Neuronal stem cell (in vitro differentiated cells): ENCODE results near the gene CLCN2.

Experiments used
- DNase-seq: peaks from one replicate; pipeline ENCODE4 v3.0.0-alpha.2; 2013; ENCODE audit warnings: low spot score
- H2AFZ ChIP-seq: one replicate; pipeline ENCODE4 v1.6.1; 2013; ENCODE audit warnings: mild to moderate bottlenecking, low read length, inconsistent platforms
- H2AK5ac ChIP-seq: 2 replicates; pipeline ENCODE4 v1.6.1; 2013; ENCODE audit warnings: low read depth, mild to moderate bottlenecking, inconsistent platforms, low read length, moderate library complexity, mixed read lengths
- H2BK120ac ChIP-seq: 2 replicates; pipeline ENCODE4 v1.6.1; 2013; ENCODE audit warnings: low read depth, mild to moderate bottlenecking, inconsistent platforms, low read length, moderate library complexity, mixed read lengths
- H2BK12ac ChIP-seq: one replicate; pipeline ENCODE4 v1.6.1; 2013; ENCODE audit warnings: low read length, inconsistent platforms
- H2BK15ac ChIP-seq: 2 replicates; pipeline ENCODE4 v1.6.1; 2013; ENCODE audit warnings: mild to moderate bottlenecking, low read length, inconsistent platforms, mixed read lengths
- H2BK5ac ChIP-seq: one replicate; pipeline ENCODE4 v1.6.1; 2013; ENCODE audit warnings: inconsistent platforms, mild to moderate bottlenecking, low read length, moderate library complexity
- H3K14ac ChIP-seq: one replicate; pipeline ENCODE4 v1.6.1; 2013; ENCODE audit warnings: low read length, inconsistent platforms
- H3K18ac ChIP-seq: 2 replicates; pipeline ENCODE4 v1.6.1; 2013; ENCODE audit warnings: low read length, inconsistent platforms
- H3K23ac ChIP-seq: 2 replicates; pipeline ENCODE4 v1.6.1; 2013; ENCODE audit warnings: low read depth, mild to moderate bottlenecking, mixed read lengths, low read length, inconsistent platforms; ENCODE audit not compliant: poor library complexity
- H3K27ac ChIP-seq: replicated peaks from 3 replicates; pipeline ENCODE4 v1.5.1; 2013; ENCODE audit warnings: low read length, inconsistent platforms
- H3K27me3 ChIP-seq, 3 experiments: 2 replicates each; pipeline ENCODE4 v1.6.1; 2013; ENCODE audit warnings: low read length in 3 of 3, mild to moderate bottlenecking in 2 of 3, inconsistent platforms in 1 of 3, low read depth in 1 of 3, mixed read lengths in 1 of 3, moderate library complexity in 1 of 3; ENCODE audit not compliant: control insufficient read depth in 3 of 3, insufficient read depth in 3 of 3
- H3K36me3 ChIP-seq, 2 donors: replicated peaks in 1 of 2; 2 replicates each; pipeline ENCODE4 v1.6.1; 2013; ENCODE audit warnings: low read length in 2 of 2; ENCODE audit not compliant: control insufficient read depth in 2 of 2, insufficient read depth in 2 of 2
- H3K4ac ChIP-seq: 2 replicates; pipeline ENCODE4 v1.6.1; 2013; ENCODE audit warnings: inconsistent platforms, mild to moderate bottlenecking, low read length, moderate library complexity
- H3K4me1 ChIP-seq, 2 donors: 1 replicate in 1 of 2; 2 replicates in 1 of 2; pipeline ENCODE4 v1.6.1; 2013; ENCODE audit warnings: low read length in 2 of 2, low read depth in 1 of 2; ENCODE audit not compliant: control insufficient read depth in 2 of 2, insufficient read depth in 1 of 2
- H3K4me2 ChIP-seq: one replicate; pipeline ENCODE4 v1.6.1; 2013; ENCODE audit warnings: mild to moderate bottlenecking, low read length, inconsistent platforms; ENCODE audit not compliant: insufficient read depth, poor library complexity, severe bottlenecking
- H3K4me3 ChIP-seq, 2 donors: 2 replicates each; pipeline ENCODE4 v1.5.1; 2013; ENCODE audit warnings: low read length in 2 of 2, mild to moderate bottlenecking in 2 of 2, inconsistent platforms in 1 of 2, moderate library complexity in 1 of 2
- H3K79me1 ChIP-seq: one replicate; pipeline ENCODE4 v1.6.1; 2013; ENCODE audit warnings: low read depth, mild to moderate bottlenecking, inconsistent platforms, low read length, moderate library complexity
- H3K9ac ChIP-seq: one replicate; pipeline ENCODE4 v1.6.1; 2013; ENCODE audit warnings: mild to moderate bottlenecking, low read depth, low read length, inconsistent platforms; ENCODE audit not compliant: poor library complexity
- H3K9me3 ChIP-seq, 2 donors: replicated peaks in 1 of 2; 2 replicates each; pipeline versions ENCODE3 to v1.6.1; 2013; ENCODE audit warnings: low read length in 2 of 2, mild to moderate bottlenecking in 2 of 2, inconsistent platforms in 1 of 2, low read depth in 1 of 2, mixed read lengths in 1 of 2, moderate library complexity in 1 of 2; ENCODE audit not compliant: control insufficient read depth in 2 of 2, insufficient read depth in 1 of 2
- H4K8ac ChIP-seq: one replicate; pipeline ENCODE4 v1.6.1; 2013; ENCODE audit warnings: low read depth, mild to moderate bottlenecking, inconsistent platforms, low read length, moderate library complexity
- H4K91ac ChIP-seq: one replicate; pipeline ENCODE4 v1.6.1; 2013; ENCODE audit warnings: low read length, low read depth, mild to moderate bottlenecking, inconsistent platforms; ENCODE audit not compliant: poor library complexity
- WGBS, 2 donors: extraction: QIAGEN DNeasy Blood & Tissue Kit; methylation state at CpG; one replicate each; pipeline ENCODE4 v1.1.7; 2013; ENCODE audit warnings: missing lambda C conversion rate in 2 of 2, mixed read lengths in 1 of 2; ENCODE audit not compliant: insufficient read length in 2 of 2, insufficient replicate concordance in 1 of 2; ENCODE audit errors: extremely low coverage in 2 of 2; 5-methylcytosine and 5-hydroxymethylcytosine counted together

CLCN2 gene

GRCh38 chr3:184360070-184360928, 1.1 kb downstream of the CLCN2 start:
- Histone ChIP-seq H2BK5ac (peak overlapping the region; percentile 97), H3K9me3 (no peaks in the 10 kb centered on the region), H2AFZ (no peak overlapping the region), H3K4me3 (peak overlapping the region; percentile 82 to 96), H3K27me3 (no peaks in the 10 kb centered on the region), H3K4me2 (peak overlapping the region; percentile 97), H3K27ac (peak overlapping the region; percentile 99), H3K4ac (no peak overlapping the region), H3K14ac (peak overlapping the region; percentile 77), H3K4me1 (peaks cover 21 to 24% of the 10 kb centered on the region in 2 donors), H3K9ac (peak overlapping the region; percentile 99), H4K91ac (peak overlapping the region; percentile 46), H2BK15ac (peak overlapping the region; percentile 97), H4K8ac (no peak overlapping the region), H3K18ac (peak overlapping the region; percentile 99), H2BK120ac (peak overlapping the region; percentile 92), H2AK5ac (peak overlapping the region; percentile 90), H3K36me3 (peaks cover 40 to 55% of the 10 kb centered on the region in 2 donors), H3K79me1 (peaks cover 21% of the 10 kb centered on the region), H2BK12ac (no peak overlapping the region), H3K23ac (no peak overlapping the region)
- DNase-seq = no peak
- 100% methylated on average over 2 of the region's 12 CpGs; no CpG with 5 or more reads in 1 of the 2 donors for WGBS, 2 donors

DNA sequence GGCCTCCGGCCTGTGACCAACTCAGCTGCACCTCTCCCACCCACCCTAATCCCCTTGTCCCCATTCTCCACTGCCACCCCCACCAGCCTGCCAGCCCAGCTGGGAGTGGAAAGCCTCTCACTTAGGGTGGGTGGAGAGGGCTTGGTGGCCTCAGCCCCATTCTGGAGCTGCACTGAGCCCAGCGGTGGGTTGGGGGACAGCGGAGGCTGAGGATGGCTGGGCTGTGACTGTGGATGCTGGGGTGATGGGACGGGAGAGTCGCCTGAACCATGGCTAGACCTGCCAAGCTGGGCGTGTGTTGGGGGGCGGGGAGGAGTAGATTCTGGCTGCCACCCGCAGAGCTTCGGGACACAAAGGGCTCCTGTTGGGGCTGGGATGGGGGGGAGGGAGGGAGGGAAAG, 1.8 kb downstream of the CLCN2 start:
- no peak overlapping the region for H3K23ac ChIP-seq
- peak overlapping the region; percentile 94 for H2BK15ac ChIP-seq
- peaks cover 22 to 23% of the 10 kb centered on the region in 2 donors for H3K4me1 ChIP-seq
- peak overlapping the region; percentile 88 for H3K9ac ChIP-seq
- peak overlapping the region; percentile 100 for H2BK12ac ChIP-seq
- H3K9me3 ChIP-seq = no peaks in the 10 kb centered on the region
- peak overlapping the region; percentile 72 for H2BK120ac ChIP-seq
- H3K18ac ChIP-seq = peak overlapping the region; percentile 98
- H3K27ac ChIP-seq = peak overlapping the region; percentile 70
- H3K36me3 ChIP-seq = peaks cover 42 to 55% of the 10 kb centered on the region in 2 donors
- H2AFZ ChIP-seq = no peak overlapping the region
- peak overlapping the region; percentile 56 for H3K14ac ChIP-seq
- H4K91ac ChIP-seq = peak overlapping the region; percentile 99
- H2BK5ac ChIP-seq = peak overlapping the region; percentile 93
- peak overlapping the region; percentile 97 for H3K4me2 ChIP-seq
- H3K79me1 ChIP-seq = peaks cover 24% of the 10 kb centered on the region
- peak overlapping the region; percentile 72 to 82 for H3K4me3 ChIP-seq
- DNase-seq = no peak
- H4K8ac ChIP-seq = peak overlapping the region; percentile 43
- peak overlapping the region; percentile 99 for H2AK5ac ChIP-seq
- H3K4ac ChIP-seq = peak overlapping the region; percentile 76
- H3K27me3 ChIP-seq = no peaks in the 10 kb centered on the region
- no CpG with 5 or more reads among the region's 9 CpGs for WGBS, 2 donors

DNA sequence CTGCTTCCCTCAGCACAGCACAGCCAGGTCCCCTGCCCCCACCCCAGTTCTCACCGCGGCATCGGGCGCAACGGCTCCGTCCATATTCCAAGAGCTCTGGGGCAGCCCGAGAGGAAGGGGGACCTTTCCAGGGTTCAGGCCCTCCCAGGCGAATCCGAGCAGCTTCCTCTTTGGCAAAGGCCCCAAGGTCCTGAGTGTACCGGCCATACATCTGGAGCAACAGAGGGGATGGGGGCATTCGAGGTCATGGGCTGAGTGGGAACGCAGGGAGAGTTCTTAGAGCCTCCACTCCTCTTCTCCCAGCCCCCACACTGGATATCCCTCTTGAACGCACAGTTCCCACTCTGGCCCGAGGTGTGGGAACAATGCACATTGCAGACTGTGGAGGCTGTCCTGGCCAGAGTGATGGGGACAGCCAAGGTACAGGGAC, 2.5 kb downstream of the CLCN2 start:
- Histone ChIP-seq H3K18ac (peak overlapping the region; percentile 9), H4K91ac (no peak overlapping the region), H2BK5ac (peak overlapping the region; percentile 93), H2BK15ac (peak overlapping the region; percentile 20), H3K27ac (no peak overlapping the region), H2AK5ac (peak overlapping the region; percentile 99), H4K8ac (no peak overlapping the region), H3K79me1 (peaks cover 25% of the 10 kb centered on the region), H3K4me3 (peak overlapping the region in 1 of 2 donors; percentile 29), H2BK12ac (peak overlapping the region; percentile 81), H3K27me3 (no peaks in the 10 kb centered on the region), H3K14ac (no peak overlapping the region), H3K4me1 (peaks cover 16 to 23% of the 10 kb centered on the region in 2 donors), H2AFZ (no peak overlapping the region), H3K9ac (peak overlapping the region; percentile 79), H3K36me3 (peaks cover 44 to 54% of the 10 kb centered on the region in 2 donors), H3K23ac (no peak overlapping the region), H3K4me2 (peak overlapping the region; percentile 97), H3K4ac (peak overlapping the region; percentile 68), H2BK120ac (no peak overlapping the region), H3K9me3 (no peaks in the 10 kb centered on the region)
- WGBS, 2 donors = no CpG with 5 or more reads among the region's 14 CpGs
- no peak for DNase-seq

DNA sequence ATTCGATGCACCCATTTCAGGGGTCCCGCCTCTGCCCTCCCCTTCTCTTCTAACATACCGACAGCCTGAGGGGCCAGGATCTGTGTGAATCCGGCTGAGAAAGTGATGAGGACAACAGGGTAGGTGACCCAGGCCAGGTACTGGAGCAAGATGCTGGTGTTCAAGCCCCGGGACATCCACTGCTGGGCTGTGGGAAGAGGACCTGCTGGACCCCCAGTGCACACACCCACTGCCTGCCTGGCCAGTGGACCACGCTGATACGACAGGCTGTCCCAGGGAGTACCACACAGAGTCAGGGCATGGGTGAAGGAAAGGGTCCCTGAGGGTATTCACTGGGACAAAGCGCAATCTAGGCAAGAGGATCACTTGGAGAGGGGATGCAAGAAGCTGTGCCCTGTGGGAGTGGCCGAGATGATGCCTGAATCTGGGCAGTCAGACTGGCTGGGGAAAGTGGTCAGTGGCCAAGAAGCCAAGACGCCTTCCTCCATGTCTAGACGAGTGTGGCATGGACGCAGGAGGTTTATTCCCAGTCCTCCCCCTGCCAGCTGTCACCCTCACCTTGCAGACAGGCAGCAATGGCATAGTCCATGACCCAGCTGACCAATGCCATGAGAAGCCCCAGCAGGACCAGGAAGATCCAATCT, 3.2 kb downstream of the CLCN2 start:
- Histone ChIP-seq H2BK5ac (no peak overlapping the region), H3K27me3 (no peaks in the 10 kb centered on the region), H2BK12ac (peak overlapping the region; percentile 4), H2AFZ (no peak overlapping the region), H4K91ac (no peak overlapping the region), H3K4ac (no peak overlapping the region), H3K79me1 (peaks cover 23% of the 10 kb centered on the region), H3K27ac (no peak overlapping the region), H3K23ac (peak overlapping the region; percentile 21), H2AK5ac (peak overlapping the region; percentile 99), H3K9me3 (no peaks in the 10 kb centered on the region), H3K9ac (no peak overlapping the region), H3K4me2 (no peak overlapping the region), H4K8ac (no peak overlapping the region), H3K4me1 (peaks cover 13 to 23% of the 10 kb centered on the region in 2 donors), H3K14ac (no peak overlapping the region), H3K36me3 (peaks cover 51 to 54% of the 10 kb centered on the region in 2 donors), H3K18ac (peak overlapping the region; percentile 9), H2BK120ac (peak overlapping the region; percentile 31), H2BK15ac (no peak overlapping the region), H3K4me3 (no peak overlapping the region)
- WGBS, 2 donors = no CpG with 5 or more reads among the region's 12 CpGs
- no peak for DNase-seq
